Suprapubic skin (tissue), 4 donors: ENCODE data around the gene GPRC5B.

ENCODE experiments used
- CTCF ChIP-seq, 2 donors: fragments of 200-600 bp in 1 of 2; fragments of 450-650 bp in 1 of 2; sonication (generic) in 1 of 2; IDR thresholded peaks; one replicate each; pipeline ENCODE4 v1.5.1; 2016 to 2019; ENCODE audit warnings: antibody characterized with exemption in 2 of 2, mild to moderate bottlenecking in 1 of 2, moderate library complexity in 1 of 2
- POLR2A ChIP-seq, 2 donors: fragments of 450-650 bp; IDR thresholded peaks; one replicate each; pipeline ENCODE4 v1.6.1; 2017; ENCODE audit warnings: antibody characterized with exemption in 2 of 2, mild to moderate bottlenecking in 2 of 2, moderate library complexity in 2 of 2
- POLR2AphosphoS5 ChIP-seq, 3 donors: sonication (generic); formaldehyde crosslinking; IDR thresholded peaks; one replicate each; pipeline ENCODE4 v1.6.1; 2017; ENCODE audit warnings: antibody characterized with exemption in 3 of 3

GRCh38 chr16:19908921-19909320 lies 24.3 kb upstream of the GPRC5B start:
- TF ChIP-seq POLR2AphosphoS5 (IDR thresholded peaks at IDR 0.05): no peak
- no peak for TF ChIP-seq POLR2A (IDR thresholded peaks at IDR 0.05)
- no peak for TF ChIP-seq CTCF (IDR thresholded peaks at IDR 0.05)
